ENCODE data around the gene KRT27.

DNA sequence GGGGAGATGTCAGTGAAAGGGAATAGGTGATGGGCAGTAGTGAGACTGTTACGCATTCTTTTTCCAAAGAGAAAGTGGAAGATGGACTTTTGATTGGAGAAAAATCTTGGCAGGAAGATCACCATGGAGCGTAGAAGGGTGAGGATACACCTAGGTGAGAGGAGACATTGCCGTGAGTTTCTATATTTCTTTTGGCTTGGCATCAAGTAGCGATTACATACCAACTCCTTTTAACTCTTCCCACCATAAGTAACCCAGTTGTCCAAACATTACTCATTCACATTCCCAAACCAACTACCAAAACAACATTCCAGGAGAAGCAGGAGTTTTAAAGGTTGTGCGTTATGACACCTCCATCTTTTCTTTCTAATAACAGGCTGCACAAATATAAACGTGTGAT, 28.1 kb upstream of the KRT27 start:
- TF ChIP-seq GATA3 (IDR thresholded peaks at IDR 0.05; ENCODE audit: low read depth, low read length) (no peak), GATA2 (IDR thresholded peaks at IDR 0.05; ENCODE audit: low read depth, low read length) (no peak)

Data from SH-SY5Y (cell line).